ENCODE measurements around the gene ZNF23. TPM values are rescaled to one million over a fixed set of nuclear protein-coding genes. Genes with fewer than 3 reads are reported as not detected.

The ZNF23 gene
- polyA plus RNA-seq, 4 donors: 17.0 to 20.0 (median 18.0) TPM

DNA sequence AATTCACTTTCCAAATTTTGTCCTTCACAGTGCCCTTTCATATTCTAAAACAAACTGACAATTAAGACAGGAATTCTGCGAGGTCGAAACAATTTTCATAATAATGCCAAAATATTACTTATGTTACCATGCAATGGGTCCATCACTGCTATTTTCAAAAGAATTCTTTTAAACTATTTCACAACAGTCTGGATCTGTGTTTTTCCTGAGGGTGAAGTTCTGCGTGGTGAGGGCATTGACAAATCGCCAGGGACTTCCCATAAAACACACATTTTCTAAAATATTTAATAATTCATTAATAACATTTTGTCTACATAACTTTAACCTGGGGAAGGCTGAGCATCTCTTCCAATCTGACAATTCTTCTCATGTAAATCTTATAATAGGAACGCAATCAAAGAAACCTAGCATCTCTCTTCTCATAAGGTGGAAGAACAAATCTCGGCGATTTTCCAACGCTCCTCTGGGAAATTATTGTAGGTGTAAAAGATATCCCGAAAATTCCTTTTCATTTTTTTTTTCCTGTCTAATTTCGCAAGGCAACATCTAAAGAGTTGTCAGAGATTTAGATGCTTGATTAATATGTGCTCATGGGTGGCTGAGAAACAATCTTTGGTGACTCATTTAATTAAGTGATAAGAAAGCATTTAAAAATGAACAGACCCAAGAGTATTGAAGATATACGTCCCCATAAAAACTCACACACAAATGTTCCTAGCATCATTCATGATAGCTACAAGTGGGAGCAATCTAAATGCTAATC is 62.1 kb downstream of the ZNF23 start:
- DNase-seq (ENCODE audit: low read depth in 4 of 4, low spot score in 3 of 4): no peak

Other genes with a start within 250 kb of the ZNF23 start
- gene HYDIN, start 231.5 kb downstream of the ZNF23 start, polyA plus RNA-seq (ENCODE audit: insufficient read length in 4 of 4): 10 to 100 TPM in 3 of 4 donors, 1 to 10 TPM in 1; 3.8 to 16.9 (median 11.8) TPM
- gene CMTR2, start 172.8 kb downstream of the ZNF23 start, polyA plus RNA-seq (ENCODE audit: insufficient read length in 4 of 4): 10 to 100 TPM; 30.1 to 70.1 (median 47.7) TPM
- 1 to 10 TPM in 1 of 4 donors, under 1 TPM in 3; 0.11 to 1.3 (median 0.51) TPM for gene CALB2, start 103.5 kb downstream of the ZNF23 start, polyA plus RNA-seq (ENCODE audit: insufficient read length in 4 of 4)
- not detected for gene TLE7, start 20.2 kb downstream of the ZNF23 start, polyA plus RNA-seq (ENCODE audit: insufficient read length in 4 of 4)
- gene ZNF19, start 27.1 kb upstream of the ZNF23 start, polyA plus RNA-seq (ENCODE audit: insufficient read length in 4 of 4): 10 to 100 TPM in 3 of 4 donors, 1 to 10 TPM in 1; 4.7 to 16.5 (median 15.3) TPM
- gene CHST4, start 64.2 kb upstream of the ZNF23 start, polyA plus RNA-seq (ENCODE audit: insufficient read length in 4 of 4): under 1 TPM; 0.17 to 0.38 (median 0.29) TPM
- under 1 TPM; 0.05 to 0.19 (median 0.08) TPM for gene TAT, start 114.8 kb upstream of the ZNF23 start, polyA plus RNA-seq (ENCODE audit: insufficient read length in 4 of 4)
- 10 to 100 TPM in 3 of 4 donors, under 1 TPM in 1; 0.67 to 17.8 (median 12.1) TPM for gene MARVELD3, start 163.9 kb upstream of the ZNF23 start, polyA plus RNA-seq (ENCODE audit: insufficient read length in 4 of 4)

Data from left renal pelvis (tissue), 4 donors.